Inflammatory macrophage treated with lipopolysaccharide for 4 hours (primary cell): ENCODE results near the gene ITGA3.
"Not testable (repeated sequence)": the region's sequence is repeated elsewhere in the genome, so short reads cannot be mapped to it uniquely, and the experiment has no call there.

ENCODE experiments used
- DNase-seq: peaks from one replicate; pipeline ENCODE4 v3.0.0-alpha.2; 2020

Gene ITGA3

DNA sequence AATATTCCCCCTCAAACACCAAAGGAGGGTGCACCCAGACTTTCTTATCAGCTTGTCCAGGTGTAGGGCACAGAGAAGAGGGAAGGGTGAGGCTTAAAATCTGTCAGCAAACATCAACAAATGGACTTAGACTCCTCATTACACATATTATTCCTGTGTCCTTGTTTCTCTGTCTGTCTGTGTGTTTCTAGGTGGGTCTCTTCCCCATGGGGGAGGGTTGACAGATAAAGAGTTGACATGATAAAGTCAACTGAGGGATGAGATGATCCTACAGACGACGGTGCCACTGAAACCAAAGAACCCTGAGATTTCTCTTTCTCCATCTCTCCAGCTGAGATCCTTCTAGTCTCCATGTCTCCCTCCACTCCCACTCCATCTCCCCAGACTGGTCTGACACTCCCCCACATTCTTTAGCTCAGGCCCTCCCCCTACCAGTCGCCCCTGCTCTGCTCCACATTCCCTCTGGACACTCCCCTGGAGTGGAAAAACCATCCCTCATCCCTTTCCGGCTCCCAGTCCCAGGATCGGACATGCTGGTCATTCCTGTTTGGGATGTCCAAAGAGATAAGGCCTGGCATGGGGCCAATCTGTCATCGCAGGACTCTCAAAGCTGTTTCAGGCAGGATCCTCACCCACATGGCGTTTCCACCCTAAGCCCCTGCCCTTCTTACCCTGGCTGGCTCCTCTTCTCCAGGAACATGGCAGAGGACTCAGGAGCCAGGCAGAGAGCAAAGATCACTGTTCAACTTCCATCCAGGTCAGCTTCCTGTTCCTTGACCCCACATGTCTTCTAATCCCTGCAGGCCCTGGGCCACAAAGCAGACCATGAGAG lies 2.9 kb upstream of the ITGA3 start:
- DNase-seq, result no peak

DNA sequence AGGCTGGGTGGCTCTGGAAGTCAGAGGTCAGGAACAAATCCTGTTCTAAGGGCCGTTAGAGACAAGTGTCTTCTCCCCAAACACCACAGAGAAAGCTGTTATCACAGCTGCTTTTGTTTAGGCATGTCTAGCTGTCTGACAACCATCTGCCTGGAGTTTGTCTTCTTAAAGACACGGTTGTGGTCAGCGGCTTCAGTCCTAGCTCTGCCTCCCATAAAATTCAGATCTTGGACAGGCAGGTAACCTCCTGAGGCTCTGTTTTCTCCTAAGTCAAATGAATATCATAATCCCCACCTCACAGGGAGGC lies 2.3 kb upstream of the ITGA3 start:
- no peak for DNase-seq

DNA sequence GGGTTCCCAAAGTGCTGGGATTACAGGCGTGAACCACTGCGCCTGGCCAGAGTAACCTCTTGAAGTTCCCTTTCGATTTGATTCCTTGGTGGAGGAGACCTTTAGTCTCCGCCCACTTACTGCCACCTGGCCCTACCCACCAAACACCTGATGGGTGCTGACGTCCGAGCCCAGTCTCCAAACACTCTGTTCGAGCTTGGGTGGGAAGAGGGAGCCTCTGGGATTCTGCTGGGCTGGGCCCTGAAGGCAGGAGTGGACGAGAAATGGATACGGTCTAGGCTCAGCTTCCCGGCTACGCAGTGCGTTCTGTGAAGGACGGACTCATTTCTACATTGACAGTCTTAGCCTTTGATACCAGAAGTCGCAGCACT lies 870 bp upstream of the ITGA3 start:
- no peak for DNase-seq

- DNase-seq, result peak; percentile 19
These were observed 479 bp downstream of the ITGA3 start for GRCh38 chr17:50056217-50056960.

- DNase-seq, result no peak
These were observed 1.0 kb downstream of the ITGA3 start for GRCh38 chr17:50056961-50057330.

GRCh38 chr17:50057521-50057991 lies 1.6 kb downstream of the ITGA3 start:
- DNase-seq, result no peak

GRCh38 chr17:50058296-50058953 lies 2.5 kb downstream of the ITGA3 start:
- no peak for DNase-seq

- DNase-seq, result no peak
These were observed 3.3 kb downstream of the ITGA3 start for GRCh38 chr17:50059256-50059655.

- no peak for DNase-seq
These were observed 3.9 kb downstream of the ITGA3 start for GRCh38 chr17:50059759-50060273.

GRCh38 chr17:50060951-50061712 lies 5.2 kb downstream of the ITGA3 start:
- no peak for DNase-seq

GRCh38 chr17:50061713-50062045 lies 5.8 kb downstream of the ITGA3 start:
- DNase-seq, result not testable (repeated sequence)

- peak; percentile 11 for DNase-seq
These were observed 6.7 kb downstream of the ITGA3 start for GRCh38 chr17:50062293-50063243.

- peak; percentile 28 for DNase-seq
These were observed 7.8 kb downstream of the ITGA3 start for GRCh38 chr17:50063561-50064252.

- peak; percentile 82 for DNase-seq
These were observed 8.5 kb downstream of the ITGA3 start for GRCh38 chr17:50064253-50065001.

DNA sequence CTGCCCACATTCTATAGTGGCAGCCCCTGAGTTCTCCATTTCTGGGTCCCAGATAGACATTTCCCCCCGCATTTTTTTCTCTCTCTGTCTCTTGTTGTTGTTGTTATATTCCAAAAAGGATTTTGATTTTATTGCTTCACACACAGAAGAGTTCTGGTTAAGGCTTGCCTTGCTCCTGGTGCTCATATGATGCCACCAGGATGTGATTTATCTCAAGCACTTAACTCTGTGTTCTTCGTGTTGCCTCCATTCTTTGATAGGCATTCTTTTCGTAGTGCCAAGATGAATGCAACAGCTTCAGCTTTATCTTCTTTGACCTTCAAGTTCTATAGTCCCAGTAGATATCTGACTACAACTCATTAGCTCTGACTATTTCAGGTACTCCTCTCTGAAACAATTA lies 9.1 kb downstream of the ITGA3 start:
- DNase-seq, result no peak

DNA sequence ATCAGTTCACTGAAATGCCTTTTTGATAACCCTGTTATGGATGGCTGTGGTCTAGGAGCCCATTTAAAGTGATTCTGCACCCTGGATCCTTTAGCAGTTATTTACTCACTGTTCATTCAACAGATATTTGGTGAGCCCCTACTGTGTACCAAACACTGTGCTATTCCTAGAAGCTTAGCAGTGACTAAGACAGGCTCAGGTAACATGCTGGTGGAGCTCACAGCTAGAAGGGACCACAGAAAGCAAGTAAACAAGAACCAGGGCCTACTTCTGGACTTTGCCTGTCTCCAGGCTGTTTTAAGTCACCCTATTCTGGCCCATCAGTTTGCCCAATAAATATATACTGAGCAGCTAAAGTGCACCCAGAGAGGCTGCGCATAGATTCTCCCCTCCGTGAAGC lies 11.1 kb downstream of the ITGA3 start:
- DNase-seq, result no peak

- DNase-seq, result no peak
These were observed 12.1 kb downstream of the ITGA3 start for GRCh38 chr17:50067996-50068395.

- no peak for DNase-seq
These were observed 15.2 kb downstream of the ITGA3 start for GRCh38 chr17:50070908-50071680.

GRCh38 chr17:50071692-50072091 lies 15.8 kb downstream of the ITGA3 start:
- DNase-seq, result no peak

- DNase-seq, result no peak
These were observed 16.2 kb downstream of the ITGA3 start for GRCh38 chr17:50072130-50072529.
